Omental fat pad (tissue), 4 donors: ENCODE data around the gene ODAD4. TPM values are rescaled to one million over a fixed set of nuclear protein-coding genes. Genes with fewer than 3 reads are reported as not detected.

Experiments used
- ATAC-seq: fragments of 150-250 bp; one replicate; pipeline ENCODE4 v1.9.1; 2016; ENCODE audit warnings: mild to moderate bottlenecking, moderate library complexity; ENCODE audit not compliant: low FRiP score
- DNase-seq: peaks from one replicate; pipeline ENCODE4 v3.0.0-alpha.2; 2019; ENCODE audit warnings: low spot score
- total RNA-seq, 4 donors: library from RNA; depleted of rRNA; stranded (reverse); fragments of >200 nt; gene quantifications; one replicate each; pipeline ENCODE4 v1.1.0, GENCODE V29; 2016
- TF ChIP-seq, protein P1 (sequence below), 3 donors: fragments of 450-650 bp; IDR thresholded peaks; one replicate each; pipeline ENCODE4 v1.5.1; 2016 to 2017; ENCODE audit warnings: antibody characterized with exemption in 3 of 3, mild to moderate bottlenecking in 3 of 3, moderate library complexity in 2 of 3

The ODAD4 gene
- total RNA-seq, 4 donors from 2014 or later, result 0.19 to 0.96 (median 0.49) TPM

DNA sequence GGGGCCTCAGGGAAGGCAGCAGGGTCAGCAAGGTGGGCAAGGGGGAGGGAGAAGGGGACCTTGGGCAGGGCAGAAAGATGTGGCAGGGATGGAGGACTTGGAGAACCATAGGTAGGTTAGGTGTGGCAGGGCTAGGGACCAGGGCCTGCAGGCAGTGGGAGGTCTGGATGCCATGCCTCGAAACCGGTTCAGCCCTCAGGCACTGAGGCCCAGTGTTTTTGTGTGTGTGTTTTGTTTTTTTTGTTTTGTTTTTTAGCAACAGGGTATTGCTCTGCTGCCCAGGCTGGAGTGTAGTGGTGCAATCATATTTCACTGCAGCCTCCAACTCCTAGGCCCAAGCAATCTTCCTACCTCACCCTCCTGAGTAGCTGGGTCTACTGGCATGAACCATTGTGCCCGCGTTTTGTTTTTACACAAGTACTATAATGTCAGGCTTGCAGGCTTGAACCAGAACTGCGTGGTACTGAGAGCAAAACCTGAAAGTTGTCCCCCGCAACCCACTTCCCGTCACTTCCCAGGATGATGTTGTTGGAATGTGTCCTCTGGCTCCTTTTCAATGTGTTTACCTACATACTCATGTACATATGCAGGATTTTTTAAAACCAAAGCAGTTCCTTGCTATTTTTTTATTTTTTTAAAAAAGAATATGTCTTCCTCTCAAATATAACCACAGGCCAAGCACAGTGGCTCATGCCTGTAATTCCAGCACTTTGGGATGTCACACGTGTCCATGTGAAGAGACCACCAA, 12.4 kb downstream of the ODAD4 start:
- ATAC-seq (no peak), DNase-seq (no peak)

DNA sequence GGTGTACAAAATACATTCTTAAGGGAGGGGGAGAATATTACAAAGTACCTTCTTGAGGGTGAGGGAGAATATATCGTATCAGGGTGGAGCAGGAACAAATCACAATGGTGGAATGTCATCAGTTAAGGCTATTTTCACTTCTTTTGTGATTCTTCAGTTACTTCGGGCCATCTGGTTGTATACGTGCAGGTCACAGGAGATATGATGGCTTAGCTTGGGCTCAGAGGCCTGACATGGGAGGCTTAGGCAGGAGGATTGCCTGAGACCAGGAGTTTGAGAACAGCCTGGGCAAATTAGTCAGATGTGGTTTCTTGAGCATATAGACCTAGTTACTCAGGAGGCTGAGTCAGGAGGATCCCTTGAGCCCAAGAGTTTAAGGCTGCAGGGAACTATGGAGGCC, 13.1 kb downstream of the ODAD4 start:
- TF ChIP-seq, protein P1, sequence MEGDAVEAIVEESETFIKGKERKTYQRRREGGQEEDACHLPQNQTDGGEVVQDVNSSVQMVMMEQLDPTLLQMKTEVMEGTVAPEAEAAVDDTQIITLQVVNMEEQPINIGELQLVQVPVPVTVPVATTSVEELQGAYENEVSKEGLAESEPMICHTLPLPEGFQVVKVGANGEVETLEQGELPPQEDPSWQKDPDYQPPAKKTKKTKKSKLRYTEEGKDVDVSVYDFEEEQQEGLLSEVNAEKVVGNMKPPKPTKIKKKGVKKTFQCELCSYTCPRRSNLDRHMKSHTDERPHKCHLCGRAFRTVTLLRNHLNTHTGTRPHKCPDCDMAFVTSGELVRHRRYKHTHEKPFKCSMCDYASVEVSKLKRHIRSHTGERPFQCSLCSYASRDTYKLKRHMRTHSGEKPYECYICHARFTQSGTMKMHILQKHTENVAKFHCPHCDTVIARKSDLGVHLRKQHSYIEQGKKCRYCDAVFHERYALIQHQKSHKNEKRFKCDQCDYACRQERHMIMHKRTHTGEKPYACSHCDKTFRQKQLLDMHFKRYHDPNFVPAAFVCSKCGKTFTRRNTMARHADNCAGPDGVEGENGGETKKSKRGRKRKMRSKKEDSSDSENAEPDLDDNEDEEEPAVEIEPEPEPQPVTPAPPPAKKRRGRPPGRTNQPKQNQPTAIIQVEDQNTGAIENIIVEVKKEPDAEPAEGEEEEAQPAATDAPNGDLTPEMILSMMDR (IDR thresholded peaks at IDR 0.05), result no peak
- ATAC-seq, result no peak
- DNase-seq, result no peak

More for the DNA sequence above, 12.4 kb downstream of the ODAD4 start:
- TF ChIP-seq, protein P1 (IDR thresholded peaks at IDR 0.05), result no peak

DNA sequence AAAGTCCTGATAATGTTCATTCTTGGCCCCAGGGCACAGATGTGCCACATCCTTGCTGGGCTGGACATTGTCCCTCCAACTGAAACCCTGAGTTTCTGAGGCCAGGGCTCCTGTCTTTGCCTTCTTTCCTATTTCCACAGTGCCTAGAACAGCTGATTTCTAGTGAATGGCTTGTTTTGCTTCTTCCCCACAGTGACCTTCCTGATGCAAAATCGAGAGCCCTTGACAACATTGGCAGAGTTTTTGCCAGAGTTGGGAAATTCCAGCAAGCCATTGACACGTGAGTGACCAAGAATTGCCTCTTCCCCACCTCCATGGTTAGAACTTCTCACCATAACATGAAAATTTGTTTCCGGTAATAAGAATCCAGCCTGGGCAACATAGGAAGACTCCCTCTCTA, 14.5 kb downstream of the ODAD4 start:
- ATAC-seq (no peak), DNase-seq (no peak)
- TF ChIP-seq, protein P1 (IDR thresholded peaks at IDR 0.05), result no peak

DNA sequence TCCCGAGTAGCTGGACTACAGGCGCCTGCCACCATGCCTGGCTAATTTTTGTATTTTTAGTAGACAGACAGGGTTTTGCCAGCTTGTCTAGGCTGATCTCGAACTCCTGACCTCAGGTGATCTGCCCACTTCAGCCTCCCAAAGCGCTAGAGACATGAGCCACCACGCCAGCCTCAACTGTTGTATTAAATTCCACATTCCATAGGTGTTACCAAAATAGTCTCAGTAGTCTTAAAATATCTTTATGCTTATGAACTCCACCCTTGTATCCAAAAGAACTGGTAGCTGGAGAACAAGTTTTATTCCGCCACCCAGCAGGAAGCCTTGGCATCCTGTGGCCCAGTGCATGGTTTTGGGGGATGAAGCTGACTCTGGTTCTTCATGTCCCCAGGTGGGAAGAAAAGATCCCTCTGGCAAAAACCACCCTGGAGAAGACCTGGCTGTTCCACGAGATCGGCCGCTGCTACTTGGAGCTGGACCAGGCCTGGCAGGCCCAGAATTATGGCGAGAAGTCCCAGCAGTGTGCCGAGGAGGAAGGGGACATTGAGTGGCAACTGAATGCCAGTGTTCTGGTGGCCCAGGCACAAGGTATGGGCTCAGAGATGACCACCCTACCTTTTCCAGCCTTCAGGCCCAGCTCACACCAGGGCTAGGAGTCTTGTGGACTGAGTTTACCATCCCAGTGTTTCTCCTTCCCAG, 18.5 kb downstream of the ODAD4 start:
- DNase-seq (no peak), ATAC-seq (no peak)
- TF ChIP-seq, protein P1 (IDR thresholded peaks at IDR 0.05), result no peak

DNA sequence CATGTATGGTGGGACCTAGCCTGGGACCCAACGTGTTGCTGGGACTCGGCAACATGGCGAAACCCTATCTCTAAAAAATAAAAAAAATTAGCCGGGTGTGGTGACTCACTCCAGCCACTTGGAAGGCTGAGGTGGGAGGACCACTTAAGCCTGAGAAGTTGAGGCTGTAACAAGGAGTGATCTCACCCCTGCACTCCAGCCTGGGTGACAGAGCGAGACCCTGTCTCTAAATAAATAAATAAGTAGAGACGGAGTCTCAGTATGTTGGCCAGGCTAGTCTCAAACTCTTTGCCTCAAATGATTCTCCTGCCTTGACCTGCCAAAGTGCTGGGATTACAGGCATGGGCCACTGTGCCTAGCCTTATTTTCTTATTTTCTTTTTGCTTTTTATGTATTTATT, 26.1 kb downstream of the ODAD4 start:
- DNase-seq (no peak), ATAC-seq (no peak)
- TF ChIP-seq, protein P1 (IDR thresholded peaks at IDR 0.05), result no peak

DNA sequence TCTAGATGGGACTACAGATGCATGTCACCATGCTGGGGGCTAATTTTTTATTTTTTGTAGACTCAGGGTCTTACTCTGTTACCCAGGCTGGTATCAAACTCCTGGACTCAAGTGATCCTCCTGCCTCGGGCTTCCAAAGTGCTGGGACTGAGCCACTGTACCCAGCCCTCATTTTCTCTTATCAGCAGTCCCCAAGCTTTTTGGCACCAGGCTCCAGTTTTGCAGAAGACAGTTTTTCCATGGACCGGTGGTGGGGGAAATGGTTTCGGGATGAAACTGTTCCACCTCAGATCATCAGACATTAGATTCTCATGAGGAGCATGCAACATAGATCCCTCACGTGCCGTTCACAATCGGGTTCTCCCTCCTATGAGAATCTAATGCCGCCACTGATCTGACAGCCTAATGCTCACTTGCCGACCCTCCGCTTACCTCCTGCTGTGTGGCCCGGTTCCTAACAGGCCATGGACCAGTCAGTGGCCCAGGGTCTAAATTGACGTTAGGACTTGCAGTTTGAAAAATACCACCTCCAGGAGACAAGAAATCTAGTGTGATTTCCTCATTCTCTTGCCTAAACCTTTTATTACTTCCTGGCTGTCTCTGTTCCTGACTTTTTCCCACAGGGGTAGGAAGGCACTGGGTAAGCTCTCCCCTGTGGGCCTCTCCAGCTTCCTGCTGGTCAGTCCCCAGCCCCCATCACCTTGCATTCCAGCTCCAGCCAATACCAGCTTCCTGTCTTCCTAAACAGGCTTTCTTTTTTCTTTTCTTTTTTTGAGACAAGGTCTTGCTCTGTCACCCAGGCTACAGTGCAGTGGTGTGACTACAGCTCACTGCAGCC, 26.8 kb downstream of the ODAD4 start:
- TF ChIP-seq, protein P1 (IDR thresholded peaks at IDR 0.05), result no peak
- no peak for DNase-seq
- ATAC-seq, result no peak
